Activated naive CD4-positive, alpha-beta T cell treated with Interleukin-2 at 50 U/mL for 16 hours (primary cell): Measurements from ENCODE around the gene ZNG1A.
A peak's percentile ranks its signal among the peaks of the same experiment; 100 is the strongest.
"Not testable (repeated sequence)": the region's sequence is repeated elsewhere in the genome, so short reads cannot be mapped to it uniquely, and the experiment has no call there.

Experiments
- DNase-seq: peaks from one replicate; pipeline ENCODE4 v3.0.0-alpha.2; 2020

ZNG1A gene

GRCh38 chr9:178970-179383 is at the start of gene ZNG1A:
Gene ZNG1A, minus strand, starts transcription at chr9:179056. Its CDS starts 87 bp downstream, at chr9:178969.
- peak; percentile 78 for DNase-seq

DNA sequence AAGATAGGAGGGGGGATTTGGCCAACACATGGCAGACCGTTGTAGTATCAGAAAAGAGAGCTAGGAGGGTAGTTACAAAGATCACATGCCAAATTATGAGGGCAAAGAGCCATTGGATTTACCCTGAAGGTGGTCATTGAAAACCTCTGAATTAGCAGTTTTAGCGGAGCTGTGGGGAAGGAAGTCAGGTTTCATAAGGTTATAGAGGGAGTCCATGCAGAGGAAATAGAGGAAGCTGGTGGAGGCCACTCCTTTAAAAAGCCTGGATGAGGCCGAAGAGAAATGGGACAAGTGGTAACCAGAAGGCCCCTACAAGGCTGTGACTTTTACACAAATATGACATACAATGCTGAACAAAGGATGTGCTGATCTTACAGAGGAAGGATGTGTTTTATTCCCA is 49.0 kb upstream of the ZNG1A start:
- no peak for DNase-seq

DNA sequence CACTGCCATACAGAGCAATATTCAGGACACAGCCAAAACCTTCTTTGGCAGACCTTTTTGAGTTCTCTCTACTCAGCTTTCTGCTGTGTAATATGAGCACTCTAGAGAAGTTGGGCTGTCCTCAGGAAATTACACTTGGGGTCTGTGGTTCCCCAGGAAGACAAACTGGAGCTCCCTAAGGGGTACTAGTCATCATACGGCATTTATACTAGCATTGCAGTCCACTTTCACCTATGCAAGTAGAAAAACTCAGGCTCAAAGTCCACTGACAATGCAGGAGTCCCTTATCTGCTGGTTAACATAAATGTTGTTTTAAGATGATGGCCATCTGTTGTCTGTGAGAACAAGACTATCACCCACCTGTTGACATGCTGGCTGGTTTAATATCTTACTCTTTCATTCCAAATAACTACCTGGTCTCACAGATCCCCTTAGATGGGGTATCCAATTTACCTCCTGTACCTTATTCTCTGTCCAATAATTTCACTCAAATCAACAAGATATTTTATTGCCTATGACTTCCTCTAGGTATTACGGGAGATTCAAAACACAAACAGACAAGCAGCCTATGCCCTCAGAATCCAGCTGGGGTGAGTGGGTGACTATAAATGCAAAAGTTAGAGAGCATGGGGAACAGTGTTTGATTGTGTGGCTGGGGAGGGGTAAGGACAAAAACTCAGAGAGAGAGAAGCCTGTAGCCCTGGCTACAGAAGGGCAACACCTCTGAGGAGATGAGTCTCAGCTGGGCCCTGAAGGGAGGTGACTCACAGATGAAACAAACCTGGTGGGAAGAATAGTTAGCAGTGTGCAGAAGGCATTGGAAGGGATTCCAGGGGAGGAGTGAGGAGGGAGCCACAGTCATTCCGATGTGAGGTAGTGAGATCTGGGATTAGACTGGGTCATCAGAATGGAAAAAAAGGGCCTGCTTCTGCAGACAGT is 46.0 kb upstream of the ZNG1A start:
- no peak for DNase-seq

DNA sequence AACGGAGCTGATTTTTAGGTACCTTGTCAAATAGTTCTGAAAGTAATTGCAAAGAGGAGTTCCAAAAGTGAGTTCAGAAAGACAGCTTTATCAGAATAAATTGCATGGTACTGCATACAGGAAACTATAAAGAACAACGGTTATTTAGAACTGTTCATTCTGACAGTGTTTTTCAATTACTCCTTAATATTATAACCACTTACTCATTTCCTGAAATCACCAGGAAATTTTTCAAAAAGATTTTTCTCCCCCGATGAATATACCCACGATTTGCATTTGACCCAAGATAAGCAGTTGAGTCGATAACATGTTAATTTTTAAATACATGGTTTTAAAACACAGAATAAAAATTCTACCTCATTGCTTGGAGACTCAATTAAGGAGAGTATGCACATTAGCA is 45.2 kb upstream of the ZNG1A start:
- DNase-seq, result no peak

GRCh38 chr9:223152-223551 is 44.3 kb upstream of the ZNG1A start:
- no peak for DNase-seq

DNA sequence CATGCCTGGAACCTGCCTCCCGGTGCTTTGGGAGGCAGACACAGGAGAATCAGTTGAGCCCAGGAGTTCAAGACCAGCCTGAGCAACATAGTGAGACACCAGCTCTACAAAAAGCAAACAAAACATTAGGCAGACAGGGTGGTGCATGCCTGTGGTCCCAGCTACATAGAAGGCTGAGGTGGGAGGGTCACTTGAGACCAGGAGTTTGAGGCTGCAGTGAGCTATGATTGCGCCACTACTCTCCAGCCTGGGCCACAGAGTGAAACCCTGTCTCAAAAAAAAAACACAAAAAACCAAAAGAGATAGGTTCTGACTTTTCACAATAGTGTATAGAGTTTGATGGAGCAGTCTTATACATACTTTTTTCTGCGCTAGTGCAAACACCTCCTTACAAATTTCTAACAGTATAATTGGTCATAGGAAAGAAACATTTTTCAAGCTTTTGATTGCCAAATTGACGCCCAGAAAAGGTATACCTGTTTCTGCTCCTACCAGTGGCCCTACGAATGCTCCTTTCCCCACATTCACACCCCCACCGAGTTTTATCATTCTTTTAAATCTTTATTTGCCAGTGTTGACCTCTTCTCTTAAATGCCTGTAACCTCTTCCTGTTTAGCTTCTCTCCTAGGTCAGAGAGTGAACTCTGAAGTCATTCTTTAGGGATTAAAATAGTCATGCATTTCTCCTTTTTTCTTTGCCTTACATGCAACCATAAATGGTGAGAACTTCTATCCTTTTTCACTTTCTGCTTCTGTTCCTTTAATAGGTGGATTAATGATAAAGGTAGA is 43.3 kb upstream of the ZNG1A start:
- no peak for DNase-seq

- no peak for DNase-seq
These were observed 41.0 kb upstream of the ZNG1A start for GRCh38 chr9:219670-220365.

DNA sequence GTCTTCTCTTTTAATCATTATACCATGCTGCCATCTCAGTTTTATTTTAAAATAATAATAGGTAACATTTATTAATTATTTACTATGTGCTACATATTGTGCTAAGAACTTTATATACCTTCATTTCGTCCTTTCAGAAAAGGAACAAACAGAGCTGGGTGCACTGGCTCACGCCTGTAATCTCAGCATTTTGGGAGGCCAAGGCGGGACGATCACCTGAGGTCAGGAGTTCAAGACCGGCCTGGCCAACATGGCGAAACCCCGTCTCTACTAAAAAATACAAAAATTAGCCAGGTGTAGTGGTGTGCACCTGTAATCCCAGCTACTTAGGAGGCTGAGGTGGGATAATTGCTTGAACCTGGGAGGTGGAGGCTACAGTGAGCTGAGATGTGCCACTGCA is 40.2 kb upstream of the ZNG1A start:
- not testable (repeated sequence) for DNase-seq

DNA sequence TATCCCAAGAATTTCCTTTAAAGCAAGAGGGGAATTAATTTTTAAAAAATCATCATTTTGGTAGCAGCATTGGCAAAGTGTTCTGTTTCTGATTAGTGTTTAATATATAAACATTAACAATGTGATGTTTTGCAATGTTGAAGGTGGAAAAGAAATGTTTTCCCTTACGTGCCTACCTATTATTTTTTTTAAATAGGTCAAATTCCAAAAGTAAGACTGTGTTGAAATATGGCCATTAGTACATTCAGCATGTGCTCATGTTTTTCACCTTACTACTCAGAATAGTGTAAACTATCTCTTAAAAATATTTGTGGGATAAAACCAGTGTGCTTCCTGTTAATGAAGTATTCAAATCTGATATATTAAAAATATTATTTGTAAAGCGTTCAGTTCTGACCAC is 39.1 kb upstream of the ZNG1A start:
- DNase-seq, result no peak

DNA sequence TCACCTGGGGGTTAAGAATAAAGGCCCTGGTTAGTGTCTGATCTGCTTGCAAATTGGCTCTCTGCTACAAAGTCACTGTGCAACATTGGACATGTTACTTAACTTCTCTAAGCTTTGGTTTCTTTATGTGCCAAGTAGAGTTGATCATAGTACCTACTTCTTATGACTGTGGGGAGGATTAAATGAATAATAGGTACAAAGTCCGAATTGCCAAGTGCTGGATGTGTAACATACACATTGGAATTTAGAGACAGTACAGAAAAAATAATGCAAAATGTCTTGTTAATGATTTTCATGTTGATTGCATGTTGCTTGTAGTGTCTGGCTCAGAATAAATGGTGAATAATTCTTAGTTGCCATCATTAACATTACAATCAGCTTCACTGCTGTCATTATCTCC is 38.0 kb upstream of the ZNG1A start:
- DNase-seq, result no peak

- no peak for DNase-seq
These were observed 36.8 kb upstream of the ZNG1A start for GRCh38 chr9:215631-216155.

DNA sequence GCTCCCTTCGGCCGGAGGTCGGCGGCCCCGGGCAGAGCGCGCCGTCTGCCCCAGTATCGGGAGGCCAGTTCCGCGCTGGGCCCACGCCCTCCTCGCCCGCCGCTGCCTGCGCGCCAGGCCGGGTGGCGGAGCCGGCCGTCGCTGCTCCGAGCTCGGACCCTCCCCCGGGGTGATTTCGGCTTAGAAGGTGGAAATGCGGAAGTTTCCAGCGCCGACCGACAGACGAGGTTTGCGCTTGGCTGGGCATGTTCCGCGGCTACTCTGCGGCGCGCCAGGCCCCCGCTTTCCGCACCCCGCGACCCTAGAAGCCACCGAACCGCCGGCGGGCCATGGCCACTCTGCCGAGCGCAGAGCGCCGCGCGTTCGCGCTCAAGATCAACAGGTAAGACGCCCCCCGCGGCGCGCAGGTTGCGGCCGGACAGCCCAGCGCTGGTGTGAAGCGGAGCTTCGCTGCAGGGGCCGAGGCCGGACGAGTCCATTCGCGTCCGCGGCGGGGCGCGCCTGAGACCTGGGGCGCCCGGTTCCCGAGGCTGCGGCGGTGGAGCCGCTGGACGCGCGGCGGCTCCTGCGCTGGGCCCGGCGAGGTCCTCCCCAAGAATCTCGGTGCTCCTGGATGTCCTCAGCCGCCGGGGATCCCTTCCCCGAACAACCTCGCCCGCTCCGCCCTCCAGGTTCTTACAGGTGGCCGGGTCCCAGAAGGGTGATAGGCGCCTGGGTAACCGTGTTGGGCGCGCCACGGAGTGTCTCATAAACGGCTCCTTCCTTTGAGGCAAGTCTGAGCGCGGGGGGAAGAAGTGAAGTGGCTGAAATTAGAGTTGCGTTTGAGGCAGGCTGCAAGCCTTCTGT is 36.0 kb upstream of the ZNG1A start, which contains the start of gene DOCK8:
Gene DOCK8, plus strand, starts transcription at position 218 of the 846 bp plus-strand sequence. Its CDS starts 112 bp downstream, at position 330.
- peak; percentile 67 for DNase-seq

DNA sequence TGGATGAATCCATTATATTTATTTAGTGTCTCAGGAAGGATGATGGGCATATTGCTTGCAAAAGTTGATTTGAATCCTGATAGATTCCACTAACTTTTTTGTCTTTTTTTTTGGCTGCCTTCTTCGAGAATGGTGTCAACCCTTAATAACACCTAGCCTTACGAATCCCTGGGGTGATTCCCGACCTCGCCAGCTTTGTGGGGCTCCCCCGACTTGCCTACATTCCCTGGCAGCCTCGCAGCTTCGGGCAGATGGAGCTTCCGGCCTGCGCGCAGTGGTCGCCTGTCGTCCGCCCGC is 35.4 kb upstream of the ZNG1A start:
- no peak for DNase-seq

DNA sequence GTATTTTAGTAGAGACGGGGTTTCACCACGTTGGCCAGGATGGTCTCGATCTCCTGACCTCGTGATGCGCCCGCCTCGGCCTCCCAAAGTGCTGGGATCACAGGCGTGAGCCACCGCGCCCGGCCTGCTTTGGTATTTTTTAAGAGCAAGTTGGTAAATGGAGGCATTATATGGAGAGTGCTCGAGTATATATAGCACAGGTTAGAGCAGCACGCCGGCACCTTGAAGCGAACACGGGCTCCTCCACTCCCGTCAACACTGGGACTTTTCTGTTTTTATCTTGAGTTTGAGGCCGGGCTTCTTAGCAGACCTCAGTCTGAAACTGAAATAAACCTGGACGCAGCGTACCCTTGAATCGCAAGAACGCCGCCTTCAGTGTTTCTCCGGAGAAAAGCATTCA is 35.0 kb upstream of the ZNG1A start:
- not testable (repeated sequence) for DNase-seq

DNA sequence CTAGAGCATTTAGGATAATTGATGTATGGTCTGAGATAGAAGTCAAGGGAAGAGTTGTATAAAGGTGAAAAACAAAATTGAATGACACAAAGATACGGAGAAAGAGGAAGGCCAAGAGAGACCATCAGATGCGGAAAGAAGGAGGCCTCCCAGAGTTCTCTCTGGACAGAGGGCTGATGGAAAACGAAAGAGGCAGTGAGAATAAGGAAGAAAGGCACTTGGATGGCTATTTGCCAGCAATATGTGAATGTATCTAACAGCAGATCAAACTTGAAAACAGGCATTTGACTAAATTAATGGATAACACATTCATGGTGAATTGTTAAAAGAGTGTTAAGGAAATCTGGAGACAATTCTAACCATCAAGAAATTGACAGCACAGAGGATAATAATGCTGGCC is 33.4 kb upstream of the ZNG1A start:
- no peak for DNase-seq

GRCh38 chr9:211557-211956 is 32.7 kb upstream of the ZNG1A start:
- no peak for DNase-seq

GRCh38 chr9:211036-211435 is 32.2 kb upstream of the ZNG1A start:
- no peak for DNase-seq

DNA sequence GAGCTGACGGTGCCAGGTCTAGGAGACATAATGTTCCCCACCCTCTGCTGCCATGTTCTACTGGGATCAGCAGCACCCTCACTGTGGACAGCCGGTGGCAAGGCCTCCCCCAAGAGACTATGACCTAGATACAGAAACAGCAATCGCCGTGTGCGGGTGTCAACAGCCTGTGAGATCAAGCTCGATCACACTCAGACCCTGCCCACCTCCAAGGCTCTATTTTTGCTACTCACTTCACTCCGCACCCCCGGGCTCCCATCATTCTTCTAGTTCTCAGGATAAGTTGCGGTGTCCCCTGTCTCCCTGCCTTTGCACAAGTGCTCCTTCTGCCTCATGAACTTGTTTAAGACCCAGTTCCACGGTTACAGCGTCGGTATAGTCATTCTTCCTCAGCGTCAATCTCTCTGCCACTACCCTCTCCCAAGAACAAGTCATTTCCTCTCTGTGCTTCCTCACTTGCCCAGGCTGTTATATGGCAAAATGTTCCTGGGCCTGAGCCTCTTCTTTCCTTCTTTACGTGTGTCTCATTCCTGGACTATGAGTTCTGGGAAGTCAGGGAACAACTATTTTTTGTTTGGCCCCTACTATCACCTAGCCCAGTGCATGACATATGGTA is 30.4 kb upstream of the ZNG1A start:
- DNase-seq, result no peak

DNA sequence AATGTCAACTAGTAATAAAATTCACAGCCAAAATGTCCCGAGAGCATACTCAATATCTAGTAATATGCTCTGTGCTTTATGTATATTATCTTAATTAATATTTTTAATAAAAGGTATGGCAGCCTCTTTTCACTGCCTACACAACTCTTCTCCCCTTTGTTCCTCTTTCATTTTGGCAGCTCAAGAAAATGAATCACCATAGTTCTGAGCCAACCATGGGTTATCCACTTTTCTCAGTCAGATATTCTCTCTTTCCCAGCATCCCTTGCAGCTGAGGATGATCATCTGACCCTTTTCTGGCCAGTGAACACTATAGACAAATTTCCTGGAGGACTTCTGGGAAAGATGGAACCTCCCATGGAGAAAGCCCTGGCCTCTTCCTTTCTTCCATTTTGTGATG is 27.6 kb upstream of the ZNG1A start:
- no peak for DNase-seq

DNA sequence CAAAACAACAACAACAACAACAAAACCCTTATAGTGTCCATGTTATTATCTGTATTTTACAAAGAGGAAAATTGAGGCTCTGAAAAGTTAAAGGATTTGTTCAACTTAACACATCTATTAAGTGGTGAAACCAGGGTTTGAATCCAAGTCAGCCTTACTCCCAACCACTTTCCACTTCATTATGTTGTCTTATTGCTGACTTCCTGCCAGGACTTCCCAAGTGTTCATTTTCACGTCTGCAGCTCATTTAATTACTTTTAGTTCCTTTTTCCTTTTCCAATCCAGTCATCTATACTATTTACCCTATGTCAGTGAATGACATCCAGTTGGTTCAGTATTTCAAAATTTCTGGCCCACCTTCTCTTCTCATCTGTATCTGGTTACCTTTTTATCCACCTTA is 20.7 kb upstream of the ZNG1A start:
- DNase-seq, result not testable (repeated sequence)

DNA sequence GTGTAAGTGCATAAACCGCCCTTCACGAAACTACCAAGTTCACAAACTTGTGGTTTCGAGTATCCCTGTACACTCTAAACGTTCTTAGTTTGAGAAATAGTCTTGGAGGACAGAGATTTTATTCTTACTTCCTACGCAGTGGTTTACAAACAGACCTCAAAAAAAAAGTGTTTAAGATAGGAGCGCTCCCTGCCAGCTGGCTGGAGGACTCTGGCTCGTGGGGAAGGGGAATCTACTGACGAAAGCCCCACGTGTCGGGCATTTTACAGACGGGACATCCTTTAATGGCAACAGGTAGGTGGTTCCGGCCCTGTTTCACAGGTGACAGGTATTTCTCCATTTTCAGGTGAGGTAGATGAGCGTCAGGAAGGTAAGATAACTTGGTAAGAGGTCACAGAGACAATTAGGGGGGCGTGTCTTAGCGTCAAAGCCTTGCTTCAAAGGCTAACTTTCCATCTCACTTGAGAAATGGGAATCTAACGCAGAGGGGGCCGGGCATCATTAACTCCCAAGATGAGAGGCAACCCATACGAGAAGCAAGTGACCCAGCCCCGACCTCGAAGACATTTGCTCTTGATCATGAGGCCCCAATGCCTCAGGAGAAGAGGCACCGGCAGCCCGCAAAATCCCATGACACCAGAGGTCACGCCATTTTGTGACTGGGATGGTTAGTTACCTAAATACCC is 573 bp downstream of the ZNG1A start:
- DNase-seq, result peak; percentile 2
